Measurements from ENCODE around the gene DPY30.

DNA sequence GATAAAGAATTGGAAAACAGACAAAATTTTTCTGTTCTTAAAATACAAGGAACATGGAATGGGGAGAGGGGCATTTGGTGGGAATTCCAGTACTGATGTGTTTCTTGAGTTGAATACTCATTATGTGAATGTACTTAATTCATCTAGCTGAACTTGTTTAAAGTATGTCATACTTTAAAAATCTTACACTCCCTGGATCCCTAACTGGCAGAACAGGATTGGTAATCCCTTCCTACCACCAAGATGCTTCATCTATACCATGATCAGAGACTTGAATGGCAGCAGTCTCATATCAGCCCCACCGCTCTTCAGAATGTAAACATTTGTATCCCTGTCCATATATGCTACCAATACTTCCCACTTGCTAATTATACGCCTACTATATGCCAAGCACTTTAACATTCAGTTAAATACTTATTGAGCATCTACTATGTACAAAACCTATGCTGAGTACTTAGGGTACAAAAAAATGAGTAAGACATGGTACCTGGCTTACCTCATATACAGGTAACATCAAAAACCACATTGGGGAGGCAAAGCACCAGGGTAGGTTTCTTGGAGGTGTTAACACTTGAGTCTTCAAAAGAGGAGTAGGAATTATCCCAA is 34.1 kb downstream of the DPY30 start:
- TF ChIP-seq, protein P1, sequence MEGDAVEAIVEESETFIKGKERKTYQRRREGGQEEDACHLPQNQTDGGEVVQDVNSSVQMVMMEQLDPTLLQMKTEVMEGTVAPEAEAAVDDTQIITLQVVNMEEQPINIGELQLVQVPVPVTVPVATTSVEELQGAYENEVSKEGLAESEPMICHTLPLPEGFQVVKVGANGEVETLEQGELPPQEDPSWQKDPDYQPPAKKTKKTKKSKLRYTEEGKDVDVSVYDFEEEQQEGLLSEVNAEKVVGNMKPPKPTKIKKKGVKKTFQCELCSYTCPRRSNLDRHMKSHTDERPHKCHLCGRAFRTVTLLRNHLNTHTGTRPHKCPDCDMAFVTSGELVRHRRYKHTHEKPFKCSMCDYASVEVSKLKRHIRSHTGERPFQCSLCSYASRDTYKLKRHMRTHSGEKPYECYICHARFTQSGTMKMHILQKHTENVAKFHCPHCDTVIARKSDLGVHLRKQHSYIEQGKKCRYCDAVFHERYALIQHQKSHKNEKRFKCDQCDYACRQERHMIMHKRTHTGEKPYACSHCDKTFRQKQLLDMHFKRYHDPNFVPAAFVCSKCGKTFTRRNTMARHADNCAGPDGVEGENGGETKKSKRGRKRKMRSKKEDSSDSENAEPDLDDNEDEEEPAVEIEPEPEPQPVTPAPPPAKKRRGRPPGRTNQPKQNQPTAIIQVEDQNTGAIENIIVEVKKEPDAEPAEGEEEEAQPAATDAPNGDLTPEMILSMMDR (IDR thresholded peaks at IDR 0.05): no peak
- TF ChIP-seq POLR2A (IDR thresholded peaks at IDR 0.05) (no peak), POLR2AphosphoS5 (IDR thresholded peaks at IDR 0.05) (no peak), EP300 (IDR thresholded peaks at IDR 0.05; ENCODE audit: low read depth) (no peak)
